B cell (primary cell): ENCODE results near the gene MCM5. TPM values are rescaled to one million over a fixed set of nuclear protein-coding genes. Genes with fewer than 3 reads are reported as not detected.

Experiments
- ATAC-seq: fragments of 200-7000 bp; cut with Tn5 transposase; one replicate; pipeline ENCODE4 v1.10.0; 2021; ENCODE audit warnings: low read depth, mild to moderate bottlenecking, moderate number of reproducible peaks, moderate library complexity
- CTCF ChIA-PET: fragments of 350-600 bp; sonication (Branson Sonifier 250); formaldehyde crosslinking; loops from one replicate; lab custom pipeline; 2021; ENCODE audit warnings: antibody characterized with exemption, inconsistent platforms; lab: Charles Lee
- POLR2A ChIA-PET: fragments of 350-600 bp; sonication (Branson Sonifier 250); formaldehyde crosslinking; loops from one replicate; lab custom pipeline; 2021; ENCODE audit warnings: antibody characterized with exemption; lab: Charles Lee
- DNase-seq: peaks from one replicate; pipeline ENCODE4 v3.0.0; 2013
- H2AFZ ChIP-seq: 2 replicates; pipeline ENCODE4 v1.6.1; 2012; ENCODE audit warnings: mild to moderate bottlenecking, low read depth, low read length; ENCODE audit not compliant: insufficient read depth, poor library complexity, severe bottlenecking
- H3K27ac ChIP-seq, 2 donors: 1 replicate in 1 of 2; 2 replicates in 1 of 2; pipeline ENCODE4 v1.5.1; 2012 to 2013; ENCODE audit warnings: low read length in 2 of 2, mild to moderate bottlenecking in 2 of 2, moderate library complexity in 1 of 2
- H3K27me3 ChIP-seq, 4 experiments: fragments of 200-600 bp in 1 of 4; sonication (generic) in 1 of 4; replicated peaks in 1 of 4; 1 replicate in 2 of 4; 2 replicates in 2 of 4; pipeline versions ENCODE4 v1.6.1 to v1.7.0; 2013 to 2016; ENCODE audit warnings: low read length in 3 of 4, mild to moderate bottlenecking in 2 of 4, mixed read lengths in 1 of 4, moderate library complexity in 1 of 4; ENCODE audit not compliant: insufficient read depth in 4 of 4, control insufficient read depth in 3 of 4; ENCODE audit errors: control extremely low read depth in 1 of 4
- H3K36me3 ChIP-seq, 2 experiments: replicated peaks in 1 of 2; 1 replicate in 1 of 2; 2 replicates in 1 of 2; pipeline versions ENCODE4 v1.6.1 to v1.7.1; 2013; ENCODE audit warnings: low read length in 1 of 2; ENCODE audit not compliant: insufficient read depth in 2 of 2, control insufficient read depth in 1 of 2; ENCODE audit errors: control extremely low read depth in 1 of 2, extremely low read depth in 1 of 2
- H3K4me1 ChIP-seq, 2 donors: fragments of 200-600 bp in 1 of 2; sonication (generic) in 1 of 2; 1 replicate in 1 of 2; 2 replicates in 1 of 2; pipeline versions ENCODE4 v1.5.1 to v1.6.1; 2013 to 2017; ENCODE audit warnings: low read length in 2 of 2; ENCODE audit not compliant: control insufficient read depth in 2 of 2, insufficient read depth in 2 of 2
- H3K4me2 ChIP-seq: replicated peaks from 2 replicates; pipeline ENCODE3; 2012; ENCODE audit warnings: mild to moderate bottlenecking, low read depth, low read length; ENCODE audit not compliant: poor library complexity, severe bottlenecking
- H3K4me3 ChIP-seq, 5 experiments: fragments of 200-600 bp in 1 of 5; sonication (generic) in 1 of 5; 1 replicate in 3 of 5; 2 replicates in 2 of 5; pipeline versions ENCODE4 v1.5.1 to v1.7.0; 2011 to 2016; ENCODE audit warnings: low read length in 4 of 5, mild to moderate bottlenecking in 4 of 5, low read depth in 2 of 5, control low read depth in 1 of 5, moderate library complexity in 1 of 5; ENCODE audit not compliant: insufficient read depth in 1 of 5; ENCODE audit errors: control extremely low read depth in 1 of 5, extremely low read depth in 1 of 5
- H3K79me2 ChIP-seq: fragments of 200-600 bp; sonication (generic); one replicate; pipeline ENCODE4 v1.6.0; 2016; ENCODE audit warnings: low read length; ENCODE audit not compliant: control insufficient read depth, insufficient read depth
- H3K9ac ChIP-seq: fragments of 200-600 bp; sonication (generic); 2 replicates; pipeline ENCODE4 v1.6.1; 2017; ENCODE audit warnings: mild to moderate bottlenecking, low read length, moderate library complexity
- H3K9me3 ChIP-seq, 3 donors: one replicate each; pipeline versions ENCODE4 v1.6.1 to v1.7.1; 2013; ENCODE audit warnings: low read length in 2 of 3; ENCODE audit not compliant: control insufficient read depth in 2 of 3, insufficient read depth in 1 of 3; ENCODE audit errors: control extremely low read depth in 1 of 3
- H4K20me1 ChIP-seq: 2 replicates; pipeline ENCODE4 v1.6.0; 2012; ENCODE audit warnings: mild to moderate bottlenecking, low read length; ENCODE audit not compliant: insufficient read depth, control insufficient read depth, poor library complexity, severe bottlenecking
- H3K27ac Mint-ChIP-seq: one replicate; pipeline ENCODE4 v1.8.0; 2021; ENCODE audit warnings: mixed read lengths
- H3K27me3 Mint-ChIP-seq: one replicate; pipeline ENCODE4 v1.8.0; 2021; ENCODE audit warnings: mixed read lengths
- H3K4me1 Mint-ChIP-seq: one replicate; pipeline ENCODE4 v1.8.0; 2021; ENCODE audit warnings: mixed read lengths
- H3K4me3 Mint-ChIP-seq: one replicate; pipeline ENCODE4 v1.8.0; 2021; ENCODE audit warnings: mixed read lengths
- H3K9me3 Mint-ChIP-seq: one replicate; pipeline ENCODE4 v1.8.0; 2022; ENCODE audit warnings: mixed read lengths; ENCODE audit not compliant: insufficient read depth
- CTCF ChIP-seq: fragments of 200-600 bp; IDR thresholded peaks from one replicate; pipeline ENCODE4 v1.8.0; 2022; ENCODE audit warnings: antibody characterized with exemption, mild to moderate bottlenecking
- EZH2 ChIP-seq: IDR thresholded peaks from 2 replicates; pipeline ENCODE4 v1.6.1; 2012; ENCODE audit warnings: borderline replicate concordance, low read depth, mild to moderate bottlenecking, moderate library complexity, low read length; ENCODE audit not compliant: insufficient read depth, poor library complexity, severe bottlenecking
- WGBS: methylation state at CpG from one replicate; pipeline ENCODE4 v1.1.5; 2013; ENCODE audit warnings: missing lambda C conversion rate; ENCODE audit not compliant: insufficient coverage; 5-methylcytosine and 5-hydroxymethylcytosine counted together
- intact Hi-C: fragments of 100-400 bp; cut with micrococcal nuclease; formaldehyde crosslinking; loops from one replicate; pipeline ENCODE4 v1.10.0; 2022
- polyA plus RNA-seq: library from polyadenylated mRNA; depleted of rRNA; stranded (reverse); fragments of >200 nt; gene quantifications from 2 replicates; pipeline ENCODE4 v1.2.3, GENCODE V29; 2012
- total RNA-seq, 2 donors: library from RNA; stranded (reverse); fragments of 120-200 nt in 1 of 2; gene quantifications; 1 replicate in 1 of 2; 2 replicates in 1 of 2; pipeline versions ENCODE4 v1.2.3 to v1.2.4, GENCODE V29; 2013 to 2022

The MCM5 gene
- total and polyA plus RNA-seq, 2 donors (not counting 1 experiment from before 2014, with no cell fraction given): 112 to 203 TPM

GRCh38 chr22:35422145-35422544, 22.2 kb downstream of the MCM5 start:
- Mint-ChIP-seq H3K4me3 (no peak overlapping the region), H3K4me1 (peaks cover 2% of the 10 kb centered on the region), H3K27ac (no peak overlapping the region), H3K27me3 (no peaks in the 10 kb centered on the region), H3K9me3 (no peaks in the 10 kb centered on the region)
- peaks cover 3% of the 10 kb centered on the region for H3K79me2 ChIP-seq
- H3K4me2 ChIP-seq: no peak overlapping the region
- peaks cover 11 to 89% of the 10 kb centered on the region in 2 experiments for H3K36me3 ChIP-seq
- TF ChIP-seq EZH2 (no peak), CTCF (no peak)
- ChIA-PET CTCF (interaction anchor here (1.1 to 2.6 kb wide), 2 partner anchors 25 to 71 kb away, joined by 3 to 12 read pairs; no protein-coding TSS in a partner anchor), POLR2A (no interaction called here)
- no peak overlapping the region for H3K9ac ChIP-seq
- WGBS: 83% methylated on average over 4 of the region's 4 CpGs
- DNase-seq (no peak), ATAC-seq (no peak)
- H3K4me1 ChIP-seq: no peaks in the 10 kb centered on the region
- no peak overlapping the region for H2AFZ ChIP-seq
- H3K9me3 ChIP-seq: no peaks in the 10 kb centered on the region
- no peak overlapping the region for H3K27ac ChIP-seq
- no peak overlapping the region for H3K4me3 ChIP-seq
- no peaks in the 10 kb centered on the region for H3K27me3 ChIP-seq
- intact Hi-C loops: no loop called here
- peaks cover 17% of the 10 kb centered on the region for H4K20me1 ChIP-seq

- H3K27ac Mint-ChIP-seq: no peak overlapping the region
- Histone ChIP-seq H3K9me3 (no peaks in the 10 kb centered on the region), H2AFZ (no peak overlapping the region), H3K4me1 (no peaks in the 10 kb centered on the region), H3K79me2 (peaks cover 3% of the 10 kb centered on the region), H3K4me3 (no peak overlapping the region), H3K36me3 (peaks cover 12 to 81% of the 10 kb centered on the region in 2 experiments), H3K27me3 (no peaks in the 10 kb centered on the region), H3K4me2 (no peak overlapping the region), H3K9ac (no peak overlapping the region), H4K20me1 (peaks cover 17% of the 10 kb centered on the region), H3K27ac (no peak overlapping the region)
- WGBS: 99% methylated on average over 9 of the region's 9 CpGs
- H3K4me1 Mint-ChIP-seq: peaks cover 2% of the 10 kb centered on the region
- no peaks in the 10 kb centered on the region for H3K9me3 Mint-ChIP-seq
- TF ChIP-seq EZH2 (no peak), CTCF (no peak)
- ChIA-PET POLR2A (no interaction called here), CTCF (no interaction called here)
- DNase-seq: no peak
- intact Hi-C loops: no loop called here
- H3K27me3 Mint-ChIP-seq: no peaks in the 10 kb centered on the region
- no peak overlapping the region for H3K4me3 Mint-ChIP-seq
- ATAC-seq: no peak
Observed at GRCh38 chr22:35422936-35423335, 23.0 kb downstream of the MCM5 start.
